Pancreas (tissue), 10 donors: ENCODE results near the gene CDH26. TPM values are rescaled to one million over a fixed set of nuclear protein-coding genes. Genes with fewer than 3 reads are reported as not detected.

Experiments used
- ATAC-seq, 4 donors: fragments of 200-7000 bp; cut with Tn5 transposase; one replicate each; pipeline versions ENCODE4 v1.8.0 to v1.9.1; 2020; ENCODE audit warnings: mild to moderate bottlenecking in 4 of 4, moderate library complexity in 4 of 4
- DNase-seq, 6 donors: peaks; one replicate each; pipeline ENCODE4 v3.0.0-alpha.2; 2020
- FAIRE-seq: peaks from 2 replicates; lab custom pipeline; 2012; peaks lifted over from hg19 to GRCh38; lab: Jason Lieb, UNC
- H3K27ac ChIP-seq, 4 donors: fragments of 200-600 bp; sonication (generic); 1 replicate in 3 of 4; 2 replicates in 1 of 4; pipeline versions ENCODE4 v1.5.0 to v1.8.0; 2020
- H3K27me3 ChIP-seq, 4 donors: fragments of 200-600 bp; one replicate each; pipeline ENCODE4 v1.8.0; 2021
- H3K36me3 ChIP-seq, 3 donors: fragments of 200-600 bp; sonication (generic) in 1 of 3; one replicate each; pipeline versions ENCODE4 v1.5.0 to v1.8.0; 2020 to 2021
- H3K4me1 ChIP-seq, 3 donors: fragments of 200-600 bp; one replicate each; pipeline ENCODE4 v1.8.0; 2021
- H3K4me3 ChIP-seq, 4 donors: fragments of 200-600 bp; sonication (generic) in 2 of 4; one replicate each; pipeline versions ENCODE4 v1.5.0 to v1.8.0; 2020 to 2021
- H3K9me3 ChIP-seq, 4 donors: fragments of 200-600 bp; one replicate each; pipeline ENCODE4 v1.8.0; 2021
- CTCF ChIP-seq, 4 donors: fragments of 200-600 bp; sonication (generic) in 3 of 4; IDR thresholded peaks; one replicate each; pipeline versions ENCODE4 v1.5.0 to v1.8.0; 2021; ENCODE audit warnings: antibody characterized with exemption in 4 of 4
- WGBS, 2 donors: extraction: QIAGEN DNeasy Blood & Tissue Kit; methylation state at CpG; one replicate each; pipeline ENCODE4 v1.1.7; 2013; 5-methylcytosine and 5-hydroxymethylcytosine counted together
- intact Hi-C, 3 donors: fragments of 100-400 bp; cut with DNase I; formaldehyde crosslinking; loops; one replicate each; pipeline versions ENCODE4 v1.11.1 to v1.14.2; 2022
- polyA plus RNA-seq, 2 donors: library from polyadenylated mRNA; stranded (reverse); fragments of 200-250 nt; gene quantifications; one replicate each; pipeline ENCODE4 v1.2.3, GENCODE V29; 2013
- total RNA-seq, 6 donors: library from RNA; stranded (reverse); fragmentation: NEBNext Ultra II Directional in 4 of 6; extraction: Animal tissue kit (Norgen Biotek cat#: 25700) in 4 of 6; gene quantifications; one replicate each; pipeline versions ENCODE4 v1.2.1 to v1.2.4, GENCODE V29; 2021 to 2023
- donor health status: healthy with polysubstance abuse.
- donor health status: DM: no; HTN: no; CAD: no; lungs with moderate emphysema.
- donor health status: DM: no; HTN: no; CAD: no.
- donor health status: control.
- donor health status: control.
- donor health status: Bipolar disorder and iron deficiency.
- donor health status: DM: yes; HTN: yes; CAD: no.
- donor health status: DM: no; HTN: no; CAD: no.
- donor health status: DM: no; HTN: no; CAD: no.
- donor health status: DM: yes; HTN: yes; CAD: no.

CDH26 gene
- total and polyA plus RNA-seq, 8 donors = 0.13 to 1.1 (median 0.48) TPM

GRCh38 chr20:60000271-60001042 lies 42.2 kb downstream of the CDH26 start:
- Histone ChIP-seq H3K4me3 (no peak overlapping the region), H3K4me1 (no peaks in the 10 kb centered on the region), H3K36me3 (no peaks in the 10 kb centered on the region), H3K27ac (no peak overlapping the region), H3K27me3 (no peaks in the 10 kb centered on the region), H3K9me3 (no peaks in the 10 kb centered on the region)
- DNase-seq (no peak), FAIRE-seq (no peak), ATAC-seq (no peak)
- no peak for TF ChIP-seq CTCF (IDR thresholded peaks at IDR 0.05)
- WGBS, 2 donors = 80 to 85% methylated on average over 8 of the region's 8 CpGs
- intact Hi-C loops = no loop called here

- Histone ChIP-seq H3K9me3 (no peaks in the 10 kb centered on the region), H3K27ac (no peak overlapping the region), H3K36me3 (no peaks in the 10 kb centered on the region), H3K4me1 (no peaks in the 10 kb centered on the region), H3K27me3 (no peaks in the 10 kb centered on the region), H3K4me3 (no peak overlapping the region)
- no peak for TF ChIP-seq CTCF (IDR thresholded peaks at IDR 0.05)
- intact Hi-C loops = no loop called here
- DNase-seq (no peak), ATAC-seq (no peak), FAIRE-seq (no peak)
- 75 to 80% methylated on average over 11 of the region's 11 CpGs for WGBS, 2 donors
These were observed 42.9 kb downstream of the CDH26 start for GRCh38 chr20:60001108-60001507.

GRCh38 chr20:60003776-60004175 lies 45.6 kb downstream of the CDH26 start:
- Histone ChIP-seq H3K27me3 (no peaks in the 10 kb centered on the region), H3K4me1 (no peaks in the 10 kb centered on the region), H3K4me3 (no peak overlapping the region), H3K27ac (no peak overlapping the region), H3K9me3 (no peaks in the 10 kb centered on the region), H3K36me3 (no peaks in the 10 kb centered on the region)
- FAIRE-seq (no peak), DNase-seq (no peak), ATAC-seq (no peak)
- WGBS, 2 donors = 89 to 100% methylated on average over 4 of the region's 4 CpGs
- intact Hi-C loops = no loop called here
- TF ChIP-seq CTCF (IDR thresholded peaks at IDR 0.05) = no peak

GRCh38 chr20:60006261-60006660 lies 48.0 kb downstream of the CDH26 start:
- no peak overlapping the region for H3K4me3 ChIP-seq
- H3K9me3 ChIP-seq = no peaks in the 10 kb centered on the region
- no peaks in the 10 kb centered on the region for H3K36me3 ChIP-seq
- no peak for TF ChIP-seq CTCF (IDR thresholded peaks at IDR 0.05)
- WGBS, 2 donors = 84 to 91% methylated on average over 4 of the region's 4 CpGs
- no peak for FAIRE-seq
- no peak for ATAC-seq
- no peaks in the 10 kb centered on the region for H3K4me1 ChIP-seq
- intact Hi-C loops = no loop called here
- no peak for DNase-seq
- no peaks in the 10 kb centered on the region for H3K27me3 ChIP-seq
- H3K27ac ChIP-seq = no peak overlapping the region

GRCh38 chr20:60007464-60007863 lies 49.2 kb downstream of the CDH26 start:
- Histone ChIP-seq H3K4me3 (no peak overlapping the region), H3K36me3 (no peaks in the 10 kb centered on the region), H3K27me3 (no peaks in the 10 kb centered on the region), H3K27ac (no peak overlapping the region), H3K4me1 (no peaks in the 10 kb centered on the region), H3K9me3 (no peaks in the 10 kb centered on the region)
- FAIRE-seq (no peak), ATAC-seq (no peak), DNase-seq (no peak)
- WGBS, 2 donors = 64 to 75% methylated on average over 2 of the region's 2 CpGs
- no peak for TF ChIP-seq CTCF (IDR thresholded peaks at IDR 0.05)
- intact Hi-C loops = no loop called here
